HepG2 (cell line): Measurements from ENCODE around the gene NCAPD2. TPM values are rescaled to one million over a fixed set of nuclear protein-coding genes. Genes with fewer than 3 reads are reported as not detected.

ENCODE experiments used
- FOXC1 ChIP-seq: sonication (generic); formaldehyde crosslinking; IDR thresholded peaks from 2 replicates; pipeline ENCODE4 v1.8.0; 2022; ENCODE audit warnings: mild to moderate bottlenecking, missing genetic modification reagents, borderline replicate concordance
- NR2C2 ChIP-seq: sonication (generic); formaldehyde crosslinking; IDR thresholded peaks from 2 replicates; pipeline ENCODE4 v1.4.0; 2020; ENCODE audit warnings: missing genetic modification reagents, mild to moderate bottlenecking, moderate library complexity, borderline replicate concordance
- PITX1 ChIP-seq: sonication (generic); formaldehyde crosslinking; IDR thresholded peaks from 2 replicates; pipeline ENCODE4 v1.5.1; 2020; ENCODE audit warnings: mild to moderate bottlenecking, missing genetic modification reagents
- RARG ChIP-seq: sonication (generic); formaldehyde crosslinking; IDR thresholded peaks from 2 replicates; pipeline ENCODE4 v1.4.0; 2020; ENCODE audit warnings: low read depth, mild to moderate bottlenecking, missing genetic modification reagents
- RBAK ChIP-seq: sonication (generic); formaldehyde crosslinking; IDR thresholded peaks from 2 replicates; pipeline ENCODE4 v1.5.1; 2020; ENCODE audit warnings: mild to moderate bottlenecking, missing genetic modification reagents
- RORA ChIP-seq: sonication (generic); formaldehyde crosslinking; IDR thresholded peaks from 2 replicates; pipeline ENCODE4 v1.5.0; 2020; ENCODE audit warnings: mild to moderate bottlenecking, missing genetic modification reagents, moderate library complexity
- YY1 ChIP-seq: IDR thresholded peaks from 2 replicates; pipeline ENCODE4 v1.6.1; 2011; ENCODE audit warnings: low read length, low read depth, moderate library complexity, mild to moderate bottlenecking; ENCODE audit not compliant: insufficient read depth, insufficient replicate concordance
- ZBTB8A ChIP-seq: sonication (generic); formaldehyde crosslinking; IDR thresholded peaks from 2 replicates; pipeline ENCODE4 v1.4.0; 2020; ENCODE audit warnings: mild to moderate bottlenecking, low read depth, missing genetic modification reagents, borderline replicate concordance
- ZKSCAN8 ChIP-seq: IDR thresholded peaks from 2 replicates; pipeline ENCODE4 v1.6.1; 2016; ENCODE audit warnings: borderline replicate concordance, missing genetic modification reagents, missing compliant biosample characterization
- ZNF138 ChIP-seq: sonication (generic); formaldehyde crosslinking; IDR thresholded peaks from 2 replicates; pipeline ENCODE4 v1.5.0; 2020; ENCODE audit warnings: mild to moderate bottlenecking, low read depth, missing genetic modification reagents
- ZNF282 ChIP-seq: fragments of 450-650 bp; IDR thresholded peaks from 2 replicates; pipeline ENCODE4 v1.6.1; 2018; ENCODE audit not compliant: partially characterized antibody
- ZNF468 ChIP-seq: sonication (generic); formaldehyde crosslinking; IDR thresholded peaks from 2 replicates; pipeline ENCODE4 v1.8.0; 2022; ENCODE audit warnings: mild to moderate bottlenecking, moderate library complexity, missing genetic modification reagents
- ZNF768 ChIP-seq: sonication (generic); formaldehyde crosslinking; IDR thresholded peaks from 2 replicates; pipeline ENCODE4 v1.4.0; 2020; ENCODE audit warnings: missing genetic modification reagents
- ZNF780A ChIP-seq: sonication (generic); formaldehyde crosslinking; IDR thresholded peaks from 2 replicates; pipeline ENCODE4 v1.8.0; 2022; ENCODE audit warnings: mild to moderate bottlenecking, missing genetic modification reagents, moderate library complexity
- polyA plus RNA-seq, 8 experiments: library from polyadenylated mRNA; depleted of rRNA in 3 of 8; stranded (reverse) in 7 of 8; unstranded in 1 of 8; fragments of >200 nt; fragmentation: Illumina TruSeq in 4 of 8; extraction: Trizol in 4 of 8; gene quantifications; 2 replicates each; pipeline versions ENCODE4 v1.2.1 to v1.2.3, GENCODE V29; 2011 to 2016; ENCODE audit warnings: low read depth in 4 of 8, missing spikeins in 1 of 8, mixed read lengths in 1 of 8; ENCODE audit not compliant: insufficient read depth in 1 of 8
- total RNA-seq, 5 experiments: library from RNA; depleted of rRNA; stranded (reverse); fragments of >200 nt; fragmentation: Illumina TruSeq; extraction: Trizol; gene quantifications; 2 replicates each; pipeline ENCODE4 v1.2.3, GENCODE V29; 2016; ENCODE audit warnings: low read depth in 1 of 5
- TF ChIP-seq, protein P1 (sequence below): IDR thresholded peaks from 2 replicates; pipeline ENCODE4 v1.6.1; 2016; ENCODE audit warnings: missing compliant biosample characterization, missing genetic modification reagents, borderline replicate concordance
- TF ChIP-seq, protein P2 (sequence below), 2 experiments: fragments of 450-650 bp in 1 of 2; sonication (generic) in 1 of 2; formaldehyde crosslinking in 1 of 2; IDR thresholded peaks; 2 replicates each; pipeline versions ENCODE4 v1.6.1 to v1.8.0; 2016 to 2022; ENCODE audit warnings: antibody characterized with exemption in 1 of 2, mild to moderate bottlenecking in 1 of 2, missing genetic modification reagents in 1 of 2
- TF ChIP-seq, protein P3 (sequence below): sonication (generic); formaldehyde crosslinking; conservative IDR thresholded peaks from 2 replicates; pipeline ENCODE4 v1.5.0; 2020; ENCODE audit warnings: missing genetic modification reagents

The NCAPD2 gene
- total and polyA plus RNA-seq, 2 of the 13 experiments (the other 11 are each of a cell fraction or from before 2014, with no cell fraction given) = 51.1 to 65.6 TPM

DNA sequence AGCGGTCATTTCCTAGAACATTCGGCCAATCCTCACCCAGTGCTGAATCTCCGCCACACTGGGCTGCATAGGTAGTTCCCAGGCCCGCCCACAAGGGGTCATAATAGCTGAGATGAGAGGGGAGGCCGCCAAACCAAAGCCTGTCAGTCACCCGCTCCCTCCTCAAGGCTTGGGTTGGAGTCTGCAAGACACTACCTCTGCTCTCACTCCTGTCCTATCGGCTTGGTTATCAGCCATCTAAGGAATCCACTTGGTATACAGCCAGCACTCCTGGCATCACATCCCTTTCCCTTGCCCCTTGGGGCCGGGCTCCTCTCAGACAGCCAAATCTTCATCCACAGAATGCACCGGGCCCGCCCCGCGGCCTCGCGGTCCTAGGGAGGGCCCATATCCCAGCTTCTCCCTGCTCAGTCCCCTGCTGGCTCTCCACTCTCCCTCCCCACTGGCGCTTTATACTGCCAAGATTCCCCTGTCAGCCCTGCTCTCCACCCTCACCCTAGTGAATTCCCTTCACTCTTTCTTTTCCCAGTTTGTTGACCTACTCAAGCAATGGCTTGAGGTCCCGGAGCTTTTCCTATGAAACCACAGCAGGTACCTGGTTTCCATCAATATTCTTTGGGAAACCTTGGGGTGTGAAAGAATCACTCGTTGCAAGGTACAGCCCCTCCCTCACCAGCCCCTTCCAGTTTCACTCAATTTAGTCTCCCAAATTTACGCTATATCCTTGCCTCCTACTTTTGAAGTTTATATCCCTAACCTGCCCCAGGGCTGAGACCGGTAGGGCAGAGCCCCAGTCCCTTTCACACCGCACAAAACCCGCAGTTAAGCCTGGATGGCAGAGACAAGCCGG lies 60.5 kb downstream of the NCAPD2 start (continued):
- TF ChIP-seq ZBTB8A (CRISPR knock-in tag) (no peak), YY1 (peak; percentile 26), PITX1 (CRISPR knock-in tag) (0 out of 2 replicates have a peak, but pooled peaks have one; percentile 18), FOXC1 (CRISPR knock-in tag) (no peak), ZNF768 (CRISPR knock-in tag) (no peak), ZNF780A (no peak), ZNF468 (CRISPR knock-in tag) (no peak), ZNF138 (no peak), RORA (CRISPR knock-in tag) (no peak), RARG (0 out of 2 replicates have a peak, but pooled peaks have one; percentile 43), NR2C2 (CRISPR knock-in tag) (no peak), ZKSCAN8 (CRISPR knock-in tag) (no peak), RBAK (CRISPR knock-in tag) (no peak), ZNF282 (no peak)
- TF ChIP-seq, protein P1, sequence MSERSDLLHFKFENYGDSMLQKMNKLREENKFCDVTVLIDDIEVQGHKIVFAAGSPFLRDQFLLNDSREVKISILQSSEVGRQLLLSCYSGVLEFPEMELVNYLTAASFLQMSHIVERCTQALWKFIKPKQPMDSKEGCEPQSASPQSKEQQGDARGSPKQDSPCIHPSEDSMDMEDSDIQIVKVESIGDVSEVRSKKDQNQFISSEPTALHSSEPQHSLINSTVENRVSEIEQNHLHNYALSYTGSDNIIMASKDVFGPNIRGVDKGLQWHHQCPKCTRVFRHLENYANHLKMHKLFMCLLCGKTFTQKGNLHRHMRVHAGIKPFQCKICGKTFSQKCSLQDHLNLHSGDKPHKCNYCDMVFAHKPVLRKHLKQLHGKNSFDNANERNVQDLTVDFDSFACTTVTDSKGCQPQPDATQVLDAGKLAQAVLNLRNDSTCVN = no peak
- TF ChIP-seq, protein P2, sequence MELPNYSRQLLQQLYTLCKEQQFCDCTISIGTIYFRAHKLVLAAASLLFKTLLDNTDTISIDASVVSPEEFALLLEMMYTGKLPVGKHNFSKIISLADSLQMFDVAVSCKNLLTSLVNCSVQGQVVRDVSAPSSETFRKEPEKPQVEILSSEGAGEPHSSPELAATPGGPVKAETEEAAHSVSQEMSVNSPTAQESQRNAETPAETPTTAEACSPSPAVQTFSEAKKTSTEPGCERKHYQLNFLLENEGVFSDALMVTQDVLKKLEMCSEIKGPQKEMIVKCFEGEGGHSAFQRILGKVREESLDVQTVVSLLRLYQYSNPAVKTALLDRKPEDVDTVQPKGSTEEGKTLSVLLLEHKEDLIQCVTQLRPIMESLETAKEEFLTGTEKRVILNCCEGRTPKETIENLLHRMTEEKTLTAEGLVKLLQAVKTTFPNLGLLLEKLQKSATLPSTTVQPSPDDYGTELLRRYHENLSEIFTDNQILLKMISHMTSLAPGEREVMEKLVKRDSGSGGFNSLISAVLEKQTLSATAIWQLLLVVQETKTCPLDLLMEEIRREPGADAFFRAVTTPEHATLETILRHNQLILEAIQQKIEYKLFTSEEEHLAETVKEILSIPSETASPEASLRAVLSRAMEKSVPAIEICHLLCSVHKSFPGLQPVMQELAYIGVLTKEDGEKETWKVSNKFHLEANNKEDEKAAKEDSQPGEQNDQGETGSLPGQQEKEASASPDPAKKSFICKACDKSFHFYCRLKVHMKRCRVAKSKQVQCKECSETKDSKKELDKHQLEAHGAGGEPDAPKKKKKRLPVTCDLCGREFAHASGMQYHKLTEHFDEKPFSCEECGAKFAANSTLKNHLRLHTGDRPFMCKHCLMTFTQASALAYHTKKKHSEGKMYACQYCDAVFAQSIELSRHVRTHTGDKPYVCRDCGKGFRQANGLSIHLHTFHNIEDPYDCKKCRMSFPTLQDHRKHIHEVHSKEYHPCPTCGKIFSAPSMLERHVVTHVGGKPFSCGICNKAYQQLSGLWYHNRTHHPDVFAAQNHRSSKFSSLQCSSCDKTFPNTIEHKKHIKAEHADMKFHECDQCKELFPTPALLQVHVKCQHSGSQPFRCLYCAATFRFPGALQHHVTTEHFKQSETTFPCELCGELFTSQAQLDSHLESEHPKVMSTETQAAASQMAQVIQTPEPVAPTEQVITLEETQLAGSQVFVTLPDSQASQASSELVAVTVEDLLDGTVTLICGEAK (IDR thresholded peaks at IDR 0.05) = no peak
- TF ChIP-seq, protein P2 (CRISPR knock-in tag; IDR thresholded peaks at IDR 0.05) = no peak
- TF ChIP-seq, protein P3, sequence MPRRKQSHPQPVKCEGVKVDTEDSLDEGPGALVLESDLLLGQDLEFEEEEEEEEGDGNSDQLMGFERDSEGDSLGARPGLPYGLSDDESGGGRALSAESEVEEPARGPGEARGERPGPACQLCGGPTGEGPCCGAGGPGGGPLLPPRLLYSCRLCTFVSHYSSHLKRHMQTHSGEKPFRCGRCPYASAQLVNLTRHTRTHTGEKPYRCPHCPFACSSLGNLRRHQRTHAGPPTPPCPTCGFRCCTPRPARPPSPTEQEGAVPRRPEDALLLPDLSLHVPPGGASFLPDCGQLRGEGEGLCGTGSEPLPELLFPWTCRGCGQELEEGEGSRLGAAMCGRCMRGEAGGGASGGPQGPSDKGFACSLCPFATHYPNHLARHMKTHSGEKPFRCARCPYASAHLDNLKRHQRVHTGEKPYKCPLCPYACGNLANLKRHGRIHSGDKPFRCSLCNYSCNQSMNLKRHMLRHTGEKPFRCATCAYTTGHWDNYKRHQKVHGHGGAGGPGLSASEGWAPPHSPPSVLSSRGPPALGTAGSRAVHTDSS (CRISPR knock-in tag) = 0 out of 2 replicates have a peak, but pooled peaks have one; percentile 25
